ELR (cell line): Measurements from ENCODE around the gene SELPLG.
A peak's percentile ranks its signal among the peaks of the same experiment; 100 is the strongest.
"Not testable (repeated sequence)": the region's sequence is repeated elsewhere in the genome, so short reads cannot be mapped to it uniquely, and the experiment has no call there.

Experiments
- DNase-seq: peaks from one replicate; pipeline ENCODE4 v3.0.0-alpha.2; 2015; ENCODE audit warnings: low read depth

SELPLG gene

GRCh38 chr12:108633534-108634248 lies at the start of gene SELPLG:
SELPLG (minus strand) TSS chr12:108633894; CDS start chr12:108624307, 9,587 bp downstream.
- no peak for DNase-seq

- DNase-seq = no peak
Measured at GRCh38 chr12:108681317-108681716, 47.6 kb upstream of the SELPLG start.

GRCh38 chr12:108679106-108679681 lies 45.5 kb upstream of the SELPLG start:
- DNase-seq = no peak

DNA sequence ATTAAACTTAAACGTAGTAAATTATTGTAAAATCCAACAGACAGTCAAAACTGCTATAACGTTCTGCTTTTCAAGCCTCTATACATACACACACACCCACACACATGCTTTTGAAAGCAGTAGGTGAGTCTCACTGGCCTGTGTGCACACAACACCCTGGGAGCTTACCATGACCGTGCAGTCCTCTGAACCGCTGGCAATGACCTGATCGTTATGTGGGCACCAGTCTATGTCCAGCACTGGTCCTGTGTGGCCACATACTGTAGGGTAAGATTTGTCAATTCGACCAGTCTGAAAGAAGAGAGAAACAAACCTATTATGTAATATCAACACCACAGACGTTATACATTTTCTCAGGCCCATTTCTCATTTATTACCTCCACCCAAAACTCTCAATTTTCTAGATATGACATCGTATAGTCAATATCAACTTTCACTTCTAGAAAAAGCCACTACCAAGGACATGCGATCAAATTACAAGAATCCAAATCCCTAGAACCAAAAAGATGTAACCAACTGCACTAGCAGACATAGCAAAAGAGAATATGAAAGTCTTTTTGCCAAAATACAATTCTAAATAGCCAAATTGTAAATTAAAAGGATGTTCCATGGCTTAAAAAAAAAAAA lies 44.5 kb upstream of the SELPLG start:
- DNase-seq = no peak

DNA sequence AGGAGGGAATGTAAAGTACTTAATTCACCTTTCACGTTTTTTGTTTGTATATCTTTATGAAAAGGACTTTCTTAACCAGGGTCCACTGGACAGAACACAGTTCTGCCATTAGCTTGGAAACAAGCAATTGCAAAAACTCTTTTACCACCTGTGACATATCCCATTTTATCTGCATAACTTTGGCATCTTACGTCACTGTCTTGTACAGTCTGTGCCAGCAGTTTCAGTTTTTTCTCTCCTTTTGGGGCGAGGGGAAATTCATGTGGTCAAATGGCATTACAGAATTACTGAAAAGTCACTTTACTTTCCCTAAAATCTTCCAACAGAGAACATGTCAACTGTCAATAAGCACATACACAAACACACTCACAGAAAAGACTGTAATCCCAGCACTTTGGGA lies 43.7 kb upstream of the SELPLG start:
- no peak for DNase-seq

- no peak for DNase-seq
Measured at GRCh38 chr12:108676707-108677106, 43.0 kb upstream of the SELPLG start.

DNA sequence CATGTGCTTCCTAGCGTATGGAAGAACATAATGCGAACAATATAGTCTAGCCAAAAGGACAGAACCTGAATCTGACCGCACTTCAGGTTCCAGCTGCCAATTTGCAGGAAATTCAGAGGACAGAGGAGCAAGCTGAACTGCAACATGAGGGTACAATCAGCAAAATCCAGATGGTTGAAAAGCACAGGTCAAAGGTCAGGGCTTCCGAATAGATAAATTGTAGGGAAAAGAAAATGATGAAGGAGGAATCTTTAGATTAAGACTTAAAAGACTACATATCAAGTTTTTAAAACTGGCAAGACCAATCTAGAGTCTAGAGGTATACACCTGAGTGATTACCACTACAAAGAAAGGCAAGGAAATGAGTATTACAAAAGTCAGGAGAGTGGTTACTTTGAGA lies 42.1 kb upstream of the SELPLG start:
- no peak for DNase-seq

GRCh38 chr12:108672054-108672453 lies 38.4 kb upstream of the SELPLG start:
- no peak for DNase-seq

GRCh38 chr12:108671110-108671509 lies 37.4 kb upstream of the SELPLG start:
- no peak for DNase-seq

GRCh38 chr12:108670066-108670631 lies 36.5 kb upstream of the SELPLG start:
- DNase-seq = no peak

DNA sequence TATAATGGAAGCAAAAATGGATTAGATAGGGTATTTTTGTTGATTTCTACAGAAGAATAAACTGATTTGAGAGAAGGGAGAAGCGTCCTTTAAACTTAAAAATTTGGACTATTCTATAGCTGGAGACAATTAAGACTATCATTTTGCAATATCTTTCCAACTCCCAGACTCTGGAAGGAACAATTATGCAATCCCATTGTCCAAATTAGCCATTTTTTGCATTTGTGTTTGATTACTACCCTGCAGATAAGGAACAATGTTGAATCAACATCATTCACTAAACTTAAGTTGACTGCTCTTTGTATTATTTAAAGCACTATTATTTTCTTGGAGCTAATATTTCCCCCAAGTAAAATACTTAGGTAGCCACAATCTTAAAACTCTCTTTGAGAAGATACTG lies 34.8 kb upstream of the SELPLG start:
- no peak for DNase-seq

DNA sequence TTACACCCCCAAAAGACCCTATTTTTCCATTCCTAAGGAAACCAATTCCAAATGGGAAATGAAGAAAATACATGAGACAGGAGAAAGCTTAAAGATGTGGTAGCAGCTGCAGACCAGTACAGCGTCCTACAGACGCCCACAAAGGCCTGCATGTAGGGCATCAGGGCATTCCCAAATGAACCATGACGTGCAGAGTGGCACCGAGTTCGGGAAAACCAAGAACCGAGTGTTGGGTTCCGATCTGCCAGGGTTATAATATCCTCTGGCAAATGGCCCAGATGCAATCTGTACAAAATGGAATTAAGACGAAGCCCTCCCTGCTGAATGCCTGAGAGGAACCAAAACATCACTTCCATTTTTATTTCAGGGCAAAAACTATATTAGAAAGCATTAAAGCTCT lies 34.4 kb upstream of the SELPLG start:
- DNase-seq = no peak

DNA sequence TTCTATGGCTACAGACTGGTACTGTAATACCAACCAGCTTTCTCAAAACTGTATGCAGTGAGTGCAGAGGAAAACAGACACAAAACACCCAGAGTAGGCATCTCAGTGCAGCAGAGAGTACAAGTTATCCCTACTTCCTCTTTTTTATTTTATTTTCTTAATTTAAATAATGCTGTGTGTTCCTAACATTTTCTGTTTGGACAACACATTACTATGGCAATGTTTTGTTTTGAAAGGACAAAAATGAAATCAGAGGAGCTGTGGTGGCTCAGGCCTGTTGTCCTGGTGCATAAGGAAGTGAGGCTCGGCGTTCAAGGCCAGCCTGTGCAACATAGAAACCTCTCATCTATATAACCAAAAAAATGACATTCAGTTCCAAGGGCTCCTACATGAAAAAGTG lies 33.7 kb upstream of the SELPLG start:
- DNase-seq = no peak

DNA sequence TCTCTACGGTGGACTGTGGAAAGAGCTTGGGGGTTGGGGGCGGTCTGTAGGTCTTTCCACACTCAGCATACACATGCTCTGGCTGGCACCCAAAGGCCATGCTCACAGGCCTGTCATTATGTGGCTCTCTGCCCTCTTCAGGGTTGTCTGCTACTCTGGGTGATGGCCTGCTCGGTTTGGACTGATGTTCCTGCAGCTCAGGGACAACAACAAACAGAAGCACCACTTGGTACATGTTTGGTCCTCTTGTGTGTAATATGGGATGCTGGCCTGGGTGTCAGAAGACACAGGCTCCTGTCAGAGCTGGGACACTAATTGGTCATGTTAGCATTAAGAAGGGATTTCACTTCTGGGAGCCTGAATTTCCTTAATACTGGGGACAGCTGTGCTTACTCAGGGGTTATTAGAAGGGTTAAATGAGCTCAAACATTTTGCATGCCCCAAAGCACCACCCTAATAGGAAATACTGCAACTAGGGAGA lies 32.7 kb upstream of the SELPLG start:
- DNase-seq = peak; percentile 38

DNA sequence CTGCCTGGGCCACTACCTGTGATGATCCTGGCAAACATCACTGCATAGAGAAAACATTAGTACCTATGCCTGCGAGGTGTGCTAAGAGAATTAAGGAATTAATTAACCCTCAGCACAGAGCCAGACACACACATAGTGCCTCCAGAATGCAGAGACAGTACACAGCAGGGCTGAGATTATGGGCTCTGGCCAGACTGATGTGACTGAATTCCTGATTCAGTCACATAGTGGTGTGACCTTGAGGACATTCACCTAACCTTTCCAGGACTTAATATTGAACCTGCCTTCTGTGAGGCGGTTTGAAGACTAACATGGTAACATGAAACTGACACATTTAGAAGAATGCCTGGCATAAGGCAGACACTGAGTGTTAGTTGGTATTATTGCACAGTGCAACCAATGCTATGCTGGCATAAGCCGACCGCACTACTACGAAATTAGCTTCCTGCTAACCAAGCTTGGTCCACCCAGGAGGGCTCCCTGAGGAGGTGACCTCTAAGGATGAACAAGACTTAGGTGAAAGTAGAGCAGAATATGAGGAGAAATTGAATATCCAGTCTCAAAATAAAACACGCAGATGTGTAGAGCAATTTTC lies 32.0 kb upstream of the SELPLG start:
- no peak for DNase-seq

DNA sequence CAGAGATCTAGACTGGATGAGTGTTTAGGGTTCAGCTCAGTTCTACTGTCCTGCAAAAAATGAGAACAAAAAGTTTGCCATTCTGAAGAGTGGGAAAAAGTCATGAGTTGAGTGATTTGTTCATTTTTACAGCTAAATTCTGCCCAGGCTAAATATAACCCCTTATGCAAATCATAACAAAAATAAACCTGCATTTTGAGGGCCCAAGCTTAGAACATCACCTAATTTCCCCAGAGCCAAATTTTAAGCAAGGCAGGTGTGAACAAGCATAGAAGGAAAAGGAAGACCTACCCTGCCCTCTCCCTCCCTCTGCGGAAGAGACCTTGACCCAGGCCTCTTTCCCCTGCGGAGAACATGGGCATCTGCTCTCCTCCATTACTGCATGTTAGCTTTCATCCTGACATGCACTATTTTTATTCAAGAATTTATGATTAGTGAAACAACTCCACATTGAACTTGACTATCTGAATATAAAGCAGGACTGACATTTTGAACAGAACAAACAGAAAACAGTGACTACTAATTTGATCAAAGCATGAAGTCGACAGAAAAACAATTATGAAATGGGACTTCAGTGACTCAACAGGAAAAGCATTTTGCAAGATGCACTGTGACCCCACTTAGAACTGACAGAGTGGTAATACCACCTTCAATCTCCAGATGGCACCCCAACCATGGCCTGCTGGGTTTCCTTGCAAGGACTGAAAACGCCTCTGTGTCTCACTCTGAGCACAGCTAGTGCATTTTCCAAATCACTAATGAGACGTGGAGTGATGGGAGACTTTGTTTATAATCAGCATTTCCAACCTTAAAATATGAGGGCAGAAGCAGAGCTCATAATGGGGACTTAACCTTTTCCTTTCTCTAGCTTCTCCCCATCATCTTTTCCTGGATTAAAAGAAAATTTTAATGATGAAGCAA lies 30.9 kb upstream of the SELPLG start:
- peak; percentile 96 for DNase-seq

DNA sequence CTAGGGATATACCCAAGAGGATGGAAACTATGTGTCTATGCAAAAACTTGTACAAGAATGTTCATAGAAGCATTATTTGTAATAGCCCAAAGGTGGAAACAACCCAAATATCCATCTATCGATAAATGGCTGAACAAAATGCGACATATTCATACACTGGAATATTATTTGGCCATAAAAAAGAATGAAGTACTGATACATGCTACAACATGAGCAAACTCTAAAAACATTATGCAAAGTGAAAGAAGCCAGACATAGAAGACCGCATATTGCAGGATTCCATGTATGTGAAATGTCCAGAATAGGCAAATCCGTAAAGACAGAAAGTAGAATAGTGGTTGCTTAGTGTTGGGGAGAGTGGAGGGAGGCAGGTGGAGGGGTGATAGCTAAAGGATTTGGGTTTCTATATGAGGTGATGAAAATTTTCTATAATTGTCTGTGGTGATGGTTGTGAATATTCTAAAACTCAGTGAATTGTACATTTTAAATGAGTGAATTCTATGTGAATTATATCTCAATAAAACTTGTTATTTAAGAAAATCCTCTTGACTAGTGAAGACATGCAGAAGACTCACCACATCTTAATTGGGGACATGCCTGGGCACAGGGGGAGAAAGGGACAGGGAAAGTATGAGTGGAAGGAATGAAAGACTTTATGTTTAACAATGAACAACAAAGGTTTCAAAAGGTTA lies 29.8 kb upstream of the SELPLG start:
- DNase-seq = no peak

GRCh38 chr12:108658115-108658514 lies 24.4 kb upstream of the SELPLG start:
- not testable (repeated sequence) for DNase-seq

DNA sequence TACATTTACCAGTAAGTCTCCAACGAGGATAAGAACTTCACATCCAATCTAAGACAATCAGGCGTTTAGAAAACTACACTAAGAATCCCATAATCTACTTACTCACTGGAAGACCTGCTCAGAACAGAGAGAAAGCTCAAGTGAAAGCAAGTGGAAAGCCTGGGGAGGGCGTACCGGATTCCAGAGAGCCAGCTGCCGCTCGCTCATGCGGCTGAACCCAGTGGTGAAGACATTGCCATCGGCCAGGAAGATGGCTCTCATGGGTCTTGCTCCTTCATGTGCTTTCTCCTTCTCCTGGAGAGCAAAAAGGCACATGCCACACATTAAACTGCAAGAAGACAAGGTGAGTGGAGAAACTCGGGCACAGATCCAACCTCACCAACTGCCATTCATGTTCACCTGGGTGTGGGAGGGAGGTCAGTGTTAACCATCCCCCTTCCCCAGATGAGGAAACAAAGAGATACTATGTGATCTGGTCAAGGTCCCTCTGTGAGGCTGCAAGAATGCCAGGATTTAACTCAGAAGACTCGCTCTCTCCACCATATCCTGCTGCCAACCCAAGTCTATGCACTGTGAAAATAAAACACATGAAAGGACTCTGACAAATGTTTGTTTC lies 23.5 kb upstream of the SELPLG start:
- no peak for DNase-seq

DNA sequence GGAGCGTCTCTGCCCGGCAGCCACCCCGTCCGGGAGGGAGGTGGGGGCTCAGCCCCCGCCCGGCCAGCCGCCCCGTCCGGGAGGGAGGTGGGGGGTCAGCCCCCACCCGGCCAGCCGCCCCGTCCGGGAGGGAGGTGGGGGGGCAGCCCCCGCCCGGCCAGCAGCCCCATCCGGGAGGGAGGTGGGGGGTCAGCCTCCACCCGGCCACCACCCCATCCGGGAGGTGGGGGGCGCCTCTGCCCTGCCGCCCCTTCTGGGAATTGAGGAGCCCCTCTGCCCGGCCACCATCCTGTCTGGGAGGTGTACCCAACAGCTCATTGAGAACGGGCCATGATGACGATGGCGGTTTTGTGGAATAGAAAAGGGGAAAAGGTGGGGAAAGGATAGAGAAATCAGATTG lies 22.6 kb upstream of the SELPLG start:
- not testable (repeated sequence) for DNase-seq

GRCh38 chr12:108655812-108656175 lies 22.1 kb upstream of the SELPLG start:
- not testable (repeated sequence) for DNase-seq
